Measurements from ENCODE around the gene LRMDA. TPM values are rescaled to one million over a fixed set of nuclear protein-coding genes. Genes with fewer than 3 reads are reported as not detected.
A peak's percentile ranks its signal among the peaks of the same experiment; 100 is the strongest.

LRMDA gene
- total and polyA plus RNA-seq, 2 of the 13 experiments (the other 11 are each of a cell fraction or from before 2014, with no cell fraction given), result 13.4 to 22.0 TPM

GRCh38 chr10:75630746-75631145 is 199.3 kb downstream of the LRMDA start (continued):
- TF ChIP-seq TEAD3 (CRISPR knock-in tag; optimal IDR thresholded peaks at IDR 0.05; ENCODE audit: borderline replicate concordance) (peak; percentile 35), IKZF5 (CRISPR knock-in tag; IDR thresholded peaks at IDR 0.05) (0 out of 2 replicates have a peak, but pooled peaks have one; percentile 22), ZBTB3 (CRISPR knock-in tag; IDR thresholded peaks at IDR 0.05; ENCODE audit: borderline replicate concordance, low read depth) (no peak), CREB1 (IDR thresholded peaks at IDR 0.05) (no peak), CREB1 (CRISPR knock-in tag; IDR thresholded peaks at IDR 0.05) (no peak), FOXO1 (CRISPR knock-in tag; IDR thresholded peaks at IDR 0.05) (peak; percentile 28; the same call in 1 of the 2 replicates), POGZ (CRISPR knock-in tag; IDR thresholded peaks at IDR 0.05) (peak; percentile 41; the same call in 1 of the 2 replicates)

GRCh38 chr10:75632805-75633462 is 201.5 kb downstream of the LRMDA start:
- ChIA-PET POLR2A (no interaction called here), CTCF (ENCODE audit: low intra/inter-chr PET ratio, low total read pairs) (no interaction called here)
- Histone ChIP-seq H3K79me2 (ENCODE audit: insufficient read depth, low read length) (peaks cover 2% of the 10 kb centered on the region), H3K4me3 (replicated peaks in 1 of 3; ENCODE audit: insufficient read depth in 1 of 3, low read depth in 2 of 3, low read length in 3 of 3) (no peak overlapping the region), H3K36me3 (replicated peaks in 1 of 2; ENCODE audit: control insufficient read depth in 1 of 2, insufficient read depth in 2 of 2, low read length in 2 of 2) (no peaks in the 10 kb centered on the region; a peak in 1 of 5 replicates), H3K27me3 (ENCODE audit: control insufficient read depth in 1 of 2, insufficient read depth in 2 of 2, low read length in 2 of 2) (no peaks in the 10 kb centered on the region), H3K9me3 (ENCODE audit: low read length) (no peaks in the 10 kb centered on the region), H3K4me2 (ENCODE audit: low read depth, low read length) (no peak overlapping the region), H4K20me1 (ENCODE audit: insufficient read depth, low read length) (no peaks in the 10 kb centered on the region), H3K4me1 (ENCODE audit: insufficient read depth, low read length) (peaks cover 55% of the 10 kb centered on the region), H3K9ac (ENCODE audit: insufficient read depth, low read depth, low read length) (no peak overlapping the region), H2AFZ (ENCODE audit: low read length) (no peak overlapping the region), H3K27ac (ENCODE audit: extremely low read length, insufficient read depth, low read length) (no peak overlapping the region)
- no peak for ATAC-seq
- intact Hi-C loops (cut with micrococcal nuclease; ENCODE audit: unreplicated experiment), result no loop called here
- no TSS peak for BruUV-seq (replicated peaks)
- in situ Hi-C loops (cut with HindIII; ENCODE audit: extremely low pct_ligation_motif_present, low pct_unique_long_range_greater_than_20kb), result no loop called here
- no peak for DNase-seq (ENCODE audit: low spot score)
- 87% methylated on average over 8 of the region's 8 CpGs for WGBS (ENCODE audit: low lambda C conversion rate)
- FAIRE-seq, result no peak
- TF ChIP-seq LCORL (IDR thresholded peaks at IDR 0.05) (no peak), LCORL (CRISPR knock-in tag; IDR thresholded peaks at IDR 0.05) (no peak), MTA1 (CRISPR knock-in tag; IDR thresholded peaks at IDR 0.05; ENCODE audit: borderline replicate concordance) (no peak), ZNF761 (CRISPR knock-in tag; conservative IDR thresholded peaks at IDR 0.05) (no peak), HNRNPL (IDR thresholded peaks at IDR 0.05; ENCODE audit: low read depth, low read length) (no peak), RFXAP (CRISPR knock-in tag; IDR thresholded peaks at IDR 0.05; ENCODE audit: borderline replicate concordance) (no peak), FOXP4 (CRISPR knock-in tag; IDR thresholded peaks at IDR 0.05) (no peak), THYN1 (CRISPR knock-in tag; IDR thresholded peaks at IDR 0.05; ENCODE audit: borderline replicate concordance, low read depth) (no peak), THRA (CRISPR knock-in tag; IDR thresholded peaks at IDR 0.05; ENCODE audit: borderline replicate concordance) (no peak), ZNF674 (CRISPR knock-in tag; IDR thresholded peaks at IDR 0.05; ENCODE audit: low read depth) (no peak), GATA4 (IDR thresholded peaks at IDR 0.05; ENCODE audit: borderline replicate concordance, low read depth) (no peak), MTERF4 (CRISPR knock-in tag; IDR thresholded peaks at IDR 0.05) (no peak), IKZF1 (IDR thresholded peaks at IDR 0.05) (no peak)

Measured in HepG2 (cell line).